ENCODE results near the gene IGF2R.
"Not testable (repeated sequence)": the region's sequence is repeated elsewhere in the genome, so short reads cannot be mapped to it uniquely, and the experiment has no call there.

The IGF2R gene

GRCh38 chr6:160130729-160131484 lies 162.0 kb downstream of the IGF2R start:
- DNase-seq = no peak

GRCh38 chr6:160131636-160132296 lies 162.9 kb downstream of the IGF2R start:
- DNase-seq = no peak

- no peak for DNase-seq
Observed at GRCh38 chr6:160132297-160132637, 163.4 kb downstream of the IGF2R start.

- no peak for DNase-seq
Observed at GRCh38 chr6:160132776-160133338, 164.0 kb downstream of the IGF2R start.

GRCh38 chr6:160133441-160134336 lies 164.8 kb downstream of the IGF2R start:
- no peak for DNase-seq

- not testable (repeated sequence) for DNase-seq
Observed at GRCh38 chr6:160134337-160134751, 165.5 kb downstream of the IGF2R start.

GRCh38 chr6:160134779-160135547 lies 166.1 kb downstream of the IGF2R start:
- no peak for DNase-seq

GRCh38 chr6:160135907-160136655 lies 167.2 kb downstream of the IGF2R start:
- no peak for DNase-seq

GRCh38 chr6:160137130-160137988 lies 168.5 kb downstream of the IGF2R start:
- no peak for DNase-seq

- peak; percentile 69 for DNase-seq
Observed at GRCh38 chr6:160137989-160138835, 169.3 kb downstream of the IGF2R start.

GRCh38 chr6:160138839-160139419 lies 170.0 kb downstream of the IGF2R start:
- no peak for DNase-seq

- no peak for DNase-seq
Observed at GRCh38 chr6:160139420-160139851, 170.6 kb downstream of the IGF2R start.

- not testable (repeated sequence) for DNase-seq
Observed at GRCh38 chr6:160140493-160140892, 171.6 kb downstream of the IGF2R start.

GRCh38 chr6:160141001-160141726 lies 172.3 kb downstream of the IGF2R start:
- no peak for DNase-seq

GRCh38 chr6:160142115-160142715 lies 173.3 kb downstream of the IGF2R start:
- no peak for DNase-seq

GRCh38 chr6:160146454-160147145 lies 177.7 kb downstream of the IGF2R start:
- DNase-seq = peak; percentile 13

- DNase-seq = no peak
Observed at GRCh38 chr6:160147146-160147536, 178.3 kb downstream of the IGF2R start.
